Measurements from ENCODE around the gene TSPO. TPM values are rescaled to one million over a fixed set of nuclear protein-coding genes. Genes with fewer than 3 reads are reported as not detected.

The TSPO gene
- total and polyA plus RNA-seq, 9 of the 15 experiments (the other 6 are each of a cell fraction or from before 2014, with no cell fraction given) = 4.9 to 126 (median 25.3) TPM

GRCh38 chr22:43150731-43151206 lies 590 bp upstream of the TSPO start (continued):
- TF ChIP-seq ZBTB26 (CRISPR knock-in tag; IDR thresholded peaks at IDR 0.05) (no peak), HDAC2 (IDR thresholded peaks at IDR 0.05) (peak; percentile 59; the same call in 1 of the 2 replicates)

GRCh38 chr22:43152003-43152356 lies 621 bp downstream of the TSPO start:
- Histone ChIP-seq H3K9me3 (replicated peaks; ENCODE audit: control insufficient read depth, insufficient read depth, low read depth, low read length) (no peaks in the 10 kb centered on the region), H3K79me2 (ENCODE audit: control insufficient read depth, insufficient read depth, low read length) (peaks cover 30% of the 10 kb centered on the region), H3K4me1 (replicated peaks in 1 of 2; ENCODE audit: control insufficient read depth in 2 of 2, insufficient read depth in 2 of 2, low read length in 2 of 2) (peaks cover 0 to 42% of the 10 kb centered on the region in 2 experiments; a peak in 3 of 5 replicates), H2AFZ (ENCODE audit: low read depth, low read length) (peak overlapping the region; percentile 83), H3K9ac (ENCODE audit: insufficient read depth in 1 of 2, low read depth in 2 of 2, low read length in 2 of 2) (peak overlapping the region; percentile 82 to 96), H4K20me1 (replicated peaks; ENCODE audit: control insufficient read depth, insufficient read depth, low read length) (0 out of 2 replicates have a peak, but pooled peaks cover 3% of the 10 kb centered on the region), H3K4me2 (ENCODE audit: insufficient read depth, low read length) (peak overlapping the region; percentile 85), H3K36me3 (ENCODE audit: control insufficient read depth, insufficient read depth, low read length) (no peaks in the 10 kb centered on the region), H3K4me3 (peak overlapping the region; percentile 54), H3K27me3 (ENCODE audit: control insufficient read depth in 2 of 2, insufficient read depth in 2 of 2, low read length in 2 of 2) (no peaks in the 10 kb centered on the region), H3K27ac (ENCODE audit: extremely low read depth, low read depth, low read length) (peak overlapping the region; percentile 76), H3K9me1 (ENCODE audit: control insufficient read depth, insufficient read depth, low read length) (no peaks in the 10 kb centered on the region)
- ChIA-PET POLR2A (no interaction called here), CTCF (ENCODE audit: low intra/inter-chr PET ratio) (no interaction called here)
- intact Hi-C loops (cut with micrococcal nuclease) (no loop called here), in situ Hi-C loops (cut with MboI) (no loop called here)
- FAIRE-seq (no peak), ATAC-seq (peak; percentile 61), DNase-seq (ENCODE audit: extremely low read depth in 1 of 4, low spot score in 3 of 4) (no peak)
- WGBS (ENCODE audit: insufficient coverage, low coverage, missing lambda C conversion rate) = 9% methylated on average over 14 of the region's 18 CpGs
- BruUV-seq (replicated peaks) = no TSS peak
- TF ChIP-seq MGA (IDR thresholded peaks at IDR 0.05) (peak; percentile 65), NFIC (IDR thresholded peaks at IDR 0.05) (no peak), L3MBTL2 (IDR thresholded peaks at IDR 0.05) (peak; percentile 7; the same call in 1 of the 2 replicates)
